Activated CD8-positive, alpha-beta memory T cell treated with anti-CD3 and anti-CD28 coated beads, Interleukin-2, amount 50 U/mL, for 48 hours (primary cell): ENCODE results near the gene CIART.
"Not testable (repeated sequence)": the region's sequence is repeated elsewhere in the genome, so short reads cannot be mapped to it uniquely, and the experiment has no call there.

Experiments
- DNase-seq: peaks from one replicate; pipeline ENCODE4 v3.0.0-alpha.2; 2020

CIART gene, protein sequence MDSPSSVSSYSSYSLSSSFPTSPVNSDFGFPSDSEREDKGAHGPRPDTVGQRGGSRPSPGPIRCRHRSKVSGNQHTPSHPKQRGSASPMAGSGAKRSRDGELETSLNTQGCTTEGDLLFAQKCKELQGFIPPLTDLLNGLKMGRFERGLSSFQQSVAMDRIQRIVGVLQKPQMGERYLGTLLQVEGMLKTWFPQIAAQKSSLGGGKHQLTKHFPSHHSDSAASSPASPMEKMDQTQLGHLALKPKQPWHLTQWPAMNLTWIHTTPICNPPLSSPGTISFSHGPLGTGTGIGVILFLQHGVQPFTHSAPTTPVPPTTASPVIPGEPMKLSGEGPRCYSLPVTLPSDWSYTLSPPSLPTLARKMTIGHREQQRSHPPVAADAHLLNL

DNA sequence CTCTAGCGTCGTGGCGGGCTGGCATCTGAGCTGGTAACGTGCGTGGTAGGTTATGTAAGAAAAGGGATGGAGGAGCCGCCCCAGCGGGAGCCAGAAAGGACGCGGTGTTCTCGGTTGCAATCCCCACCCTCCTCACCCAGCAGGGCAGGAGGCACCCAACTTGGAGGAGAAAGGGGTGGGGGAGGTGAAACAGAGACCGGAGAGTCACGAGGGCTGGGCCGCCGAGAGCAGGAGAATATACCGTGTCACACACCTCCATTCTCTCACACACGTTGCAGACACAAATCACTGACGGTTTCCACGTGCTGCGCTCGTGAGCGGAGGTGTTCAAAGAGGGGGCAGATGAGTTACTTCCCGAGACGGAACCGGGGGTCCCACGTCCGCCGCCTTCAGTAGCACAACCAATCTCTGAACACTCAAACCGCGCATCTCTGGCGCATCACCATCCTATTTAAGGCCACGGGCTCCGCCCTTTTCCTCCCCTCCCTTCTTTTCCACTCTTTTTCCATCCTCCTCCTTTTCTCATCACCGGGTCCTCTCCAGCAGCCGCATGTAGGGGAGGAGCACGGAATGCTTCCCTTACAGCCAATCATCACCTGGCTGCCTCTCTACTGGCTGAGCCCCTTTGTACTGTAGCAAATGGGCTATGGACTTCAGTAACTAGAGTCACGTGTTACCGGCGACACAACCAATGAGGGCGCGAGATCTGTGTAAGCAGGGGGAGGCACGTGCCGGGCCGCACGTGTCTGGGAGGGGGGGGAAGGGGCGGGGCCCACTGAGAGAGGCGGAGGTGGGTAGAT is at the start of gene CIART:
Gene CIART (plus strand): TSS at position 797 of the 800 bp plus-strand sequence. CDS start 714 bp downstream, outside the sequence.
- peak; percentile 80 for DNase-seq

DNA sequence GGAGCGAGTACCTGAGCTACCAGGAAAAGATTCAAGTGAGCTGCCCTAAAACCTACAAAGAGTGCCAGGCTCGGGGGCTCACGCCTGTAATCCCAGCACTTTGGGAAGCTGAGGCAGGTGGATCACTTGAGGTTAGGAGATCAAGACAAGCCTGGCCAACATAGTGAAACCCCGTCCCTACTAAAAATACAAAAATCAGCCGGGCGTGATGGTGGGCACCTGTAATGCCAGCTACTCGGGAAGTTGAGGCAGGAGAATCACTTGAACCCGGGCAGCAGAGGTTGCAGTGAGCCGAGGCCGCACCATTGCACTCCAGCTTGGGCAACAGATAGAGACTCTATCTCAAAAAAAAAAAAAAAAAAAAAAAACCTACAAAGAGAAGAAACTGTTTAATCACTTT is 49.4 kb upstream of the CIART start:
- not testable (repeated sequence) for DNase-seq

DNA sequence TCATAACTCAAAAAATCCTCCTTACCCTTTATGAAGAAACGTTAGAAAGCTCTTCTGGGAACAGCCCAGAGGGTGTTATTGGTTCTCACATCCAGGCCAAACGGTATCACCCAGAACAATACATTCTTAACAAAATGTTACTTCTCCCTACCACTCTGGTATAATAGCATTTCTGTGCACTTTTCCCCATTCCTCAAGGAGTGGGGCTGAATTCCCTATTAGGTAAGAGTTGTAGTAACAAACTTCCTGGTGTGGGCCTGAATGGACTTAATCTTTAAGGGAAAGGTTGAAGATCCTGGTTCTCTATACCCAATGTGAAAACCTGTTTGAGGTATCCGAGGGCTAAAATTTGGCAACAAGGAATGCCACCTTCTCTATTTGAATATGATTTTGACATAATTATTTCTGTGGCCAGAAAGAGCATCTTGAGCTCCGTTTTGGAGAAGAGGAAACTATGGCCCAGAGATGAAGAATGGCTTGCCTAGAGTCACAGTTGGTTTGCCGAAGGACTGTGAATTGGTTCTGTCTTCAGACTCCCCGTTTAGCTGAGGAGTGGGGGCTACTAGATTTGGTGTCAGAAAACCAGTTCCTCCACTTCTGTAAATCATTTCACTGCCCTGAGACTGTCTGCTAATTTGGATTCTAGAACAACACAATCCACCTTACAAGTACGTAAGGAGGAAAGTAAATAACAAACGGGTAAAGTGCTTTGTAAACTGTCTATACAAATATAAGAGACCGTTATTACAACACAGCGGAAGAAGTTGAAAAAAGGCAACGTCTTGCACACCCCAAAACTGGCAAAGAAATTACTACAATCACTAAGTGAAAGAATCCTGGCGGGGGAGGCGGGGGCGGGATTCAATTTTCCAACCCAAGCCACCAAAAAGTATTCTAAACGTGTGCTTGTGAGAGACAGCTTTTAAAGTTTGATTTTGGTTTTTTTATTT is 48.7 kb upstream of the CIART start:
- no peak for DNase-seq

DNA sequence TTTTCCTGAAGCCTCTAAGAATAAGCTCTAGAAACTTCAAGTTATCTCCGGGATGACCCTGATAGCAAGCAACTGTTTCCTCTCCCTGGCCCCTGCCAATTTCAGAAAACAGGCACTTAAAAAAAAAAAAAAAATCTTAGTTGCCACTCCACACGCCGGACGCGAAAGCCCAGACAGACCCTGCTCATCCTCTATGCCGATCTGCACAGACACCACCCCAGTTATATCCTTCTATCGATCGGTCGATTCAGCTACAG is 48.1 kb upstream of the CIART start:
- no peak for DNase-seq

DNA sequence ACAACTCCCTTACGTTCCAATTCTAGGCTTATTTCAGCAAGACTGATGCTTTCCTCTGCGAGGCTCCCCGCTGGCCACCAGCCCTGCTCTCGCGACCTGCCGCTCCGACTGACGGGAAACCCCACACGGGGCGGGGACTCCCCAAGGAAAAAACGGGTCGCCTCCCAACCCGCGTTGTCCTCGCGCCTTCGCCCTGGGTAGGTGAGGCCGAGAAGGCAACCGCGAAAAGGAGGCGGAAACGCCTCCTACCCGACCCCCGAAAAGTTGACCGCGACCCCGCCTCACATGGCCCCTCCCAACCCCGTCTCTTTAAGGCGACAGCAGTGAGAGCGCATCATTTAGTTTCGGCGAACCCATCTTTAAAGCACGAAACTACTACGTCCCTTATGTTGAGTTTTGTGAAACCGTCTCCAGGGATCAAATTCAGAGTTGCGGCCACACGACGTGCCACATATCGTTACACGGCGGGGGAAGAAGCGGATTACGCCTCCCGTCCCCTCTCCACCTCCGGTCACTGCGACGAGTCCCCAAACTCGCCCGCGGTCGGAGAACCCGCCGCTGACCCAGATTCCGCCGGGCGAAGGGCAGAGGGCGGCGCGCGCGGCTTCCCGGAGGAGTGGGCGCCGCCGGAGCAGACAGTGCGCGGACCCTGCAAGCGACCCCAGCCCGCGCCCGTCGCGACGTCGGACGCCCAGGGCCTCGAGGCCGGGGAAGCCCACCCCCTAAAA is 47.6 kb upstream of the CIART start:
- DNase-seq: peak; percentile 94

DNA sequence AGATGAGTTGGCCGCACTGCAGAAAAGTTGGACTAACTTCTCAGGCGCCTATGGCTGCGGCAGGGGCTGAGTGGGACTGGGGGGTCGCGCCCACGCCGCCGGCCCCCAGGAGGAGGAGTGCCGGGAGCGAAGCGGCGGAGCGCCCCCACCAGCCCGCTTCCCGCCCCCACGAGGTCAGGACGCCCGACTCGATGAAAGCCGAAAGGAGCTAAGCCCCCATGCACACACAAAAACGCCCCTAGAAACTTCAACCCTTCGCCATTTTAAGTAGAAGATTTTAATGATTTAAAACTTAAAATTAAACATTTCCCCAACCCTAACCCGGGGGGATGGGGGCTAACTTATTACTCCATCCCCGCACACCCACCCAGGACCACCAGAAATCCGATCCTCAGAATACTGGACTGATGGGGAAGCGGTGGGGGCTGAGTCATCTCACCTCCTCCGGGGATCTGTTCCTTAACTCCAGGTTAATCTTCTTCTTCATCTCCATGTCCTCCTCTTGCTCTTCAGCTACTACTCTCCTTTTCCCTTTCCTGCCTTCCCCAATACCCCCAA is 47.0 kb upstream of the CIART start:
- DNase-seq: peak; percentile 76

DNA sequence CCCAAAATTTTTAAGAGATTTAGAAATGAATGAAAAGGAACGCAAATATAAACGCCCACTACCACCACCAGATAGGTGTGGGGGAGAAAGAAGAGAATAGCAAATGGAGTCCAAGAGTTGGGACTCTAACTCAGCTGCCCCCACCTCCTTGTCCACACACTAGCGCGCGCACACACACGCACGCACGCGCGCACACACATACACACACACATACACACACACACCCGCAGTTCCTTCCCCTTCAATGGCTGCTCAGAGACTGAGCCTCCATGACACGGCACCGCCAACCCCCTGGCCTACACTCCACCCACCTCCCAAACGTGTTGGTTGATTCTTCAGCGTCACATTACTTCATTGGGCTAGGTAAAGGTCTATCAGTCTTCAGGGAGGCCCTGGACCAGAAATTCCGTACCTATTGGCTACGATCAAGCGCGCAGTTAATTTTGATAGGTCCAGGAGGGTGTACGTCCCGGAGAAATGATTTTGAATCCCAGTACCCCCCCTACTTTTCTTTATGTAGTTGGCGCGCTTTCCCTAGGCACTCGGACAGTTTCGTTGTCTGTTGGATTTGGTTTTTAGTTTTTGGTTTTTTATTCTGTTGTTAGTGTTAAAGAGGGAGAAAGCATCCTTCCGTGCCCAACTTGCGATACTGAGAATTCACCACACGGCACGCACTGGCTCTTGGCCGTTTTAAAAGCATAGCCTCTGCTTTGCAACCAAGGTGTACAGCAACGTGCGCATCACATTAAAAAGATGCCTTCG is 46.3 kb upstream of the CIART start, which contains the start of gene ANP32E:
Gene ANP32E (minus strand): TSS at position 261 of the 762 bp plus-strand sequence. CDS start 326 bp downstream, outside the sequence.
- DNase-seq: peak; percentile 90

DNA sequence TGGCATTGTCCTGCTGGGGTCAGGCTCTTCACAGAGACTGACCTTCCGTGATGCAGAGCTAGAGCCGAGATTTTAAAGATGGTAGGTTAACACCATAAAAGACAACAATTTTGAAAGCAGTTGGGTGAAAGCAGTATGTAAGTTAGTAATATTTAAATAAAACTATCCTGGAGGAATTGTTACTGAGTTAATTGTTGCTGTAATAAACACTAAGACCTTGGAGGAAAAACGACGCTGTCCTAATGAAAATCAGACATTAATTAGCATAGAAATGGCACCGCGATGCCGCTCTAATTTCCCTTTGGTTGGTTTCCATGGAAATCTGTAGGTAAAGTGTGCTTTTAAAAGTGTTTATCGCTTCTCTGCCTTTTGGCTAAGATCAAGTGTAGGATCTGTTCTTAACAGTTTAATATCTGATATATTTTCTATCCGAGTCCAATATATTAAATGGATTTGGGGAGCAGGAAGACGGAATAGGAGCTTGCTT is 45.7 kb upstream of the CIART start:
- no peak for DNase-seq

DNA sequence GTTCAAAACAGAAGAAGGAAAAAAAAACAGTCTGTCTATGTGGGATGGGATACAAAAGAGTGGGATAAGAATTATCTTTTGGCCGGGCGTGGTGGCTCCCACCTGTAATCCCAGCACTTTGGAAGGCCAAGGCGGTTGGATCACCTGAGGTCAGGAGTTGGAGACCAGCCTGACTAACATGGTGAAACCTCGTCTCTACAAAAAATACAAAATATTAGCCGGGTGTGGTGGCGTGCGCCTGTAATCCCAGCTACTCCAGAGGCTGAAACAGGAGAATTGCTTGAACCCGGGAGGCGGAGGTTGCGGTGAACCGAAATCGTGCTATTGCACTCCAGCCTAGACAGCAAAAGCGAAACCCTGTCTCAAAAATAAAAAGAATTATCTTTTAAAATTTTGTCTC is 45.2 kb upstream of the CIART start:
- not testable (repeated sequence) for DNase-seq

DNA sequence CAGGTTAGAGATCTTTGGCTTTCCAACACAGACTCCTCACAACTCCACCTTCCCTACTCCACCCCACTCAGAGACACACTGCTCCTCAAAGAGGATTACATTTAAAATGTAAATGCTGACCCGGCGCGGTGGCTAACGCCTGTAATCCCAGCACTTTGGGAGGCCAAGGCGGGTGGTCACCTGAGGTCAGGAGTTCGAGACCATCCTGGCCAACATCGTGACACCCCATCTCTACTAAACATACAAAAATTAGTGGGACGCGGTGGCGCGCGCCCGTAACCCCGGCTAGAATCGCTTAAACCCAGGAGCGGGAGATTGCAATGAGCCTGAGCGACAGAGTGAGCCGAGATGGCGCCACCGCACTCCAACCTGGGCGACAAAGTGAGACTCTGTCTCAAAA is 44.6 kb upstream of the CIART start:
- DNase-seq: no peak

DNA sequence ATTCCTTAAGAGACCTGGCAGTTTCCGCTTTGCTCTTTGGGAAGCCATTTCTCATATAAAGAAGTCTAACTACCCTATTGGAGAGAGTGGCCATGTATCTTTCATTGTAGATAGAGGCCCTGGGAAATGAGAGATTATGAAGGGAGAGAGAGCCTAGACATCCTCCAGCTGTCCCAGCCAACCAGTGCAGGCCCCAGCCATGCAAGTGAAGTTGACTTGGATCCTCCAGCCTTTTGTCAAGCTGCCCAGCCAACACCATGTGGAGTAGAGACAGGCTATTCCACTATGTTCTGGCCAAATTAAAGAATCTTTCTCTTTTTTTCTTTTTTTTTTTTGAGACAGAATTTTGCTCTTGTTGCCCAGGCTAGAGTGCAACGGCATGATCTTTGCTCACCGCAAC is 39.4 kb upstream of the CIART start:
- no peak for DNase-seq

DNA sequence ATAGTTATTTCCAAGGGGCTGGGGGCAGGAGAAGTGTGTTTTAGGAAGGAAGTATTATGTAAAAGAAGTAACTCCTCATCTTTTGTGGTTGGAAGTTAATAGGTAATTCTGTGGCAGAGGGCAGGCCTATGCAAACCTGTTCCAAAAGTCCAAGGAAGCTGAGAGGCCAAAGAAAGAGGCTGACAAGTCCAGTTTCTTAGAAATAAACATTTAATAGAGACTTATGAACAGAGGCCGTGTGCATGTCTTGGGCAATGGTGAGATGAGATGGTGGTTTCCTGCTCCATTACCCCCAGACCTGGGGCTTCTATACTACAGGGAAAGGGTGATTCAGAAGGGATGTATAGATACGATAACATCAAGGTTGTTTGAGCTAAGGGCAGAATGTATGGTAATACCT is 32.4 kb upstream of the CIART start:
- no peak for DNase-seq

DNA sequence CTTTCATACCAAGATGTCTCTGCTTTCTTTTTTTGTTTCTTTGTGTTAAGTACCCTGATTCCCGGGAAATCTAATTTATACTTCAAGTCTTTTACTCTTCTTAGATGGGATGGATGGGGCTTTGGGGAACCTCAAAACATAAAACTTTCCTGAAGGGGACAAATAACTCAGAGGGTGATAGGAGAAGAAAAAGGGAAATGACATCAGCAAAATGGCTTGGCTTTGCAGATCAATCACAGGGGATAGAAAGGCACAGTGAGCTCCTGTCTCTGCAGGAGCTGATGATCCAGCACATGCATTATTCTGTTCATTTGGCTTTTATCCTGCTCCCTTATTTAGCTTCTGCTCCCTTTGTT is 26.2 kb upstream of the CIART start:
- no peak for DNase-seq

DNA sequence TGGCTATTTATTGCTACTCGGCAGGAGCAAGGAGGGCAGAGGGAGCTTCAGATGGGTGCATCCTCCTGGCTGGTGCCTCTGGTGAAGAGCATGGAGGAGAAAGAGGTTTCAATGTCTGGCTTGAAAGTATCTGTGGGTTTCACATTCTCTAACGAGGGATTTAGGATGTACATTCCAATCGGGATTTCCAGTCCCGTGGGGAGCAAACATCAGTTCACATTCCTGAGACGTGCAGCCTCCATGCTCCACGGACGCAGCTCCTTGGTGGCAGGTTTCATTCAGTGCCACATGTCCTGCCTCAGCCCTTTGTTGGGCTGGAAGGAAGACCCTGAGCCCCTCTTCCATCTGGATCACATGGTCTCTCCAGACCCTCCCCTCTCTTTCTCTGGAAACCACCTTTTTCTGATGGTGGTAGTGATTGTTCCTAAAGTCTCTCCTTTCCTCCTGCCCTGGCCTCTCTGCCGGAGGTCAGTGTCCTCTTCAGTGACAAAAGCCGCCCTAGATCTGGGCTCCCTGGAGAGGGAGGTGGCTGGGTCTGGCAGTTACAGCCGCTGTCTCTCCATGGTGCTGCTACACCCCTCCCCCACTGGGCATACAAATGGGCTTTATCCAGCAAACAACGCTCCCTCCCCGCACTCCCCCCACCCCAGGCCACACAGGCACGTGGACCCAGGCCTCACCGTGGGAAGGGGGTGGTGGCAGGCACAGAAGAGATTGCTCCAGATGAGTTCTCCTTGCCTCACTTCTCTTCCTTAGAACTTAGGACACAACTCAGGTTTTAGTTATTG is 25.6 kb upstream of the CIART start:
- no peak for DNase-seq

DNA sequence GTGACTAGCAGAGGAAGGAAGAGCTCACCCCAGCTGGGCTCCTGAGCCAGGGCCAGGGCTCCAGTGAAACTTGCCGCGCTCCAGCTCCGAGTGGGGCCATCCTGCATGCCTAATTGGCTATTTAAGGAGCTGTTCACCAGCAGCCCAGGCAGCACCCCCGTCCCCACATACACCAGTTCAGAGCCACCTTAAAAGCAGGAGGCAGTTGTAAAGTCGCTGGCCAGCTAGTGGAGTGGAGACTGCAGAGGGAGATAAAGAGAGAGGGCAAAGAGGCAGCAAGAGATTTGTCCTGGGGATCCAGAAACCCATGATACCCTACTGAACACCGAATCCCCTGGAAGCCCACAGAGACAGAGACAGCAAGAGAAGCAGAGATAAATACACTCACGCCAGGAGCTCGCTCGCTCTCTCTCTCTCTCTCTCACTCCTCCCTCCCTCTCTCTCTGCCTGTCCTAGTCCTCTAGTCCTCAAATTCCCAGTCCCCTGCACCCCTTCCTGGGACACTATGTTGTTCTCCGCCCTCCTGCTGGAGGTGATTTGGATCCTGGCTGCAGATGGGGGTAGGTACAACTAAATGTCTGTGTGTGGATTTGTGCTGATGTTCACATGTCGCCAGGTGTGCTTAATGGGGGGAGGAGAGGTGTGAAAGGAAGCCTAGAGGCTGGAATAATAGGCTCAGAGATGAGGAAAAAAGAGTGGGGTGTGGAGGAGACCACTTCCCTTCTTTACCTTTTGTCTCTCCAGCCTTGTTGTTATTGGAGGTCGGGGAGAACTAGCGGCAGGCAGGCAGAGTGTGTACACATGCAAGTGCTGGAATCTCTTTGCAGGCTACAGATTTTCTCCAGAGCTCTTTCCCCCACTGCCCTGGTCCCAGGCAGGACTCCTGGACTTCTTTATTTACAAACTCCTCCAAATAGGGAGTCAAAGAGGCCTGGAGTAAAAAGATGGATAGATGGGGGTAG is 24.4 kb upstream of the CIART start, which contains the start of gene CA14:
Gene CA14 (plus strand): TSS at position 151 of the 962 bp plus-strand sequence. CDS start 355 bp downstream, at position 506.
- DNase-seq: no peak

DNA sequence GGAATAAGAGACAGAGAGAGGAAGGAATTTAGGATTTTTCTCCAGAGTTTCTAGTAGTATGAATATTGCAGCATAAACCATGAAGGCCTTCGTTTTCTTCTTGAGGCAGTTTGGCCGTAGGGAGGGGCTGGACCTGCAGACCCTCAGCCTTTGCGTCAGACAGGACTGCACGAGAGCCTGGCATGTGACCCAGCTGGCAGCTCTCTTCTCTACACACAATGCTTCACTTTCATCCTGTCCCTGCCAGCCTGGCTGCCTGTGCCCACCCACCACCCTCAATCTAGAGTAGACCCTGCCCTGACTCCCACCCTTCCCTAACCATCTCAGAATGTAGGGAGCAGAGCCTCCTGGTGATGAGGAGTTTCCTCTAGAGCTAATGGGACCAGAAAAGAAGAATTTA is 23.1 kb upstream of the CIART start:
- DNase-seq: no peak

DNA sequence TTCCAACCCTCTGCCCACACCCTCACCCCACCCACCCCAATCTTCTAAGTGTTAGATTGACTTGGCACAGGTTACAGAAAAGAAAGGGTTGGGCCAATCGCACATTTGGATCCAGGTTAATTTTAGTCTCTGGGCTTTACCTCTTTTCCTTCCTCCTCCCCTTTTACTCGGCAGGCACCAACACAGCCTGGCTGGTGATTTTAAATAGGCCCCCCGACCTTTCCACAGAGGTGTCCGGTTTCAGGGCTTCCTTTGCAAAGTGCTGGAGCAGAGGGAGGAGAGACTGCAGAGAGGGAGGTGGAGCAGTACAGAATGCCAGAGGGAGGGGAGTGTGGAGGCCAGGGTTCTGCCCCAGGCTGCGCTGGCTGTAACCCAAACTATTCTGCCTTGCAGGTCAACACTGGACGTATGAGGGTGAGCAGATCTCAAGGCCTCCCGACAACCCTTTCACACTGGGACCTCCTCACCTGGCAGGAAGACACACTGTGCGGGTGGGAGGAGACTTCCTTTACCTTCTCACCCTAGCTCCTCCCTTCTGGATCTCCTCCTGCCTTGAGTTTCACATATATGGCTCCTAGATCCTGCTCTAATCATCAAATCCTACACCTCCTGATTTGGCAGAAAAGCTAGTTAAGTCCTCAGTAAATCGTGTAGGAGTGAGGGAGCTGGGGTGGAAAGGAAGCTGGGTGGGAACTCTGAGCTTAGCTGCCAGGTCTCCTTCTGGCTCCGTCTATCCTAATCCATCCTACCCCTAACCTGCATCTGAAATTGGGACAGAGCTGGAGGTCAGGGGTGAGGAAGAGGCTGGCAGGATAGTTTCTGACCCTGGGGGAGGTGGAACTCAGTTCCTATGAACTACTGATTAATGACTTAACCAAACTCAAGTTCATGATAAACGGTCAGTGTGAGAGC is 22.3 kb upstream of the CIART start:
- DNase-seq: no peak

DNA sequence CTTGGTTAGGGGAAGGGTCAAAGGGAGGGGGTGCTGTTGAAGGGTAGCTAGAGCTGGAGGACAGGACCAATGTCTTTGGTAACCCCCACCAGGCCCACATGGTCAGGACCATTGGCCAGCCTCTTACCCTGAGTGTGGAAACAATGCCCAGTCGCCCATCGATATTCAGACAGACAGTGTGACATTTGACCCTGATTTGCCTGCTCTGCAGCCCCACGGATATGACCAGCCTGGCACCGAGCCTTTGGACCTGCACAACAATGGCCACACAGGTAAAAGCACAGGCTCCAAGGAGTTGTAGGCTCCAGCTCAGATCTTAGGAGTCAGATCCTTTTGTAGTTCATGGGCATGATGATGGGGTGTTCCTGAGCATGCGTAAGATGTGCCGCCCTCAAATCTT is 21.0 kb upstream of the CIART start:
- DNase-seq: no peak
